HepG2 (cell line): ENCODE measurements around the gene CRHR1. TPM values are rescaled to one million over a fixed set of nuclear protein-coding genes. Genes with fewer than 3 reads are reported as not detected.

Source experiments
- ATAC-seq: fragments of 200-7000 bp; cut with Tn5 transposase; 3 replicates; pipeline ENCODE4 v1.9.1; 2020; ENCODE audit warnings: mild to moderate bottlenecking, moderate library complexity
- BruUV-seq: library from RNA; stranded (reverse); fragments of 400-500 nt; replicated peaks from 2 replicates; lab custom pipeline; 2021; lab: Mats Ljungman, UMichigan
- CTCF ChIA-PET: fragments of 300-600 bp; formaldehyde crosslinking; extraction: SDS; loops from one replicate; lab custom pipeline; 2021; ENCODE audit warnings: low total read pairs, inconsistent platforms, low intra/inter-chr PET ratio; lab: Yijun Ruan, JAX
- POLR2A ChIA-PET: fragments of 350-600 bp; sonication (Branson Sonifier 250); formaldehyde crosslinking; loops from one replicate; lab custom pipeline; 2020; ENCODE audit warnings: antibody characterized with exemption, inconsistent platforms; lab: Yijun Ruan, JAX
- DNase-seq: peaks from one replicate; pipeline ENCODE4 v3.0.0-alpha.2; 2015; ENCODE audit warnings: low spot score
- FAIRE-seq: peaks from 3 replicates; lab custom pipeline; 2011; peaks lifted over from hg19 to GRCh38; lab: Jason Lieb, UNC
- H2AFZ ChIP-seq: one replicate; pipeline ENCODE4 v1.6.1; 2011; ENCODE audit warnings: low read length, inconsistent platforms
- H3K27ac ChIP-seq: fragments of 300-600 bp; 3 replicates; pipeline ENCODE4 v1.8.0; 2011; ENCODE audit warnings: mixed run types, mild to moderate bottlenecking, mixed read lengths, low read length, inconsistent platforms; ENCODE audit not compliant: insufficient read depth; ENCODE audit errors: extremely low read length
- H3K27me3 ChIP-seq, 2 experiments: fragments of 200-600 bp in 1 of 2; 2 replicates in 1 of 2; 3 replicates in 1 of 2; pipeline versions ENCODE4 v1.6.0 to v1.8.0; 2011; ENCODE audit warnings: low read length in 2 of 2, mild to moderate bottlenecking in 2 of 2, moderate library complexity in 2 of 2, inconsistent platforms in 1 of 2; ENCODE audit not compliant: insufficient read depth in 2 of 2, control insufficient read depth in 1 of 2
- H3K36me3 ChIP-seq, 2 experiments: fragments of 200-600 bp in 1 of 2; replicated peaks in 1 of 2; 2 replicates in 1 of 2; 3 replicates in 1 of 2; pipeline versions ENCODE4 v1.5.1 to v1.8.0; 2011; ENCODE audit warnings: low read length in 2 of 2, inconsistent platforms in 1 of 2; ENCODE audit not compliant: insufficient read depth in 2 of 2, control insufficient read depth in 1 of 2
- H3K4me1 ChIP-seq: 2 replicates; pipeline ENCODE4 v1.5.1; 2012; ENCODE audit warnings: low read length, inconsistent platforms; ENCODE audit not compliant: insufficient read depth
- H3K4me2 ChIP-seq: 2 replicates; pipeline ENCODE4 v1.6.0; 2011; ENCODE audit warnings: low read depth, low read length, inconsistent platforms
- H3K4me3 ChIP-seq, 3 experiments: fragments of 200-600 bp in 1 of 3; sonication (generic), shearing (Covaris generic) in 1 of 3; replicated peaks in 1 of 3; 2 replicates each; pipeline ENCODE4 v1.5.1; 2011 to 2016; ENCODE audit warnings: low read length in 3 of 3, inconsistent platforms in 2 of 3, low read depth in 2 of 3, mild to moderate bottlenecking in 2 of 3, control low read depth in 1 of 3, mixed read lengths in 1 of 3; ENCODE audit not compliant: insufficient read depth in 1 of 3
- H3K79me2 ChIP-seq: one replicate; pipeline ENCODE4 v1.6.1; 2011; ENCODE audit warnings: low read length, inconsistent platforms; ENCODE audit not compliant: insufficient read depth
- H3K9ac ChIP-seq: 2 replicates; pipeline ENCODE4 v1.6.0; 2011; ENCODE audit warnings: mild to moderate bottlenecking, low read depth, low read length, inconsistent platforms; ENCODE audit not compliant: insufficient read depth
- H3K9me3 ChIP-seq: 2 replicates; pipeline ENCODE4 v1.5.1; 2012; ENCODE audit warnings: mild to moderate bottlenecking, low read length
- H4K20me1 ChIP-seq: 2 replicates; pipeline ENCODE4 v1.6.0; 2011; ENCODE audit warnings: inconsistent platforms, mild to moderate bottlenecking, low read length, moderate library complexity; ENCODE audit not compliant: insufficient read depth
- ATM ChIP-seq: fragments of 450-650 bp; IDR thresholded peaks from 2 replicates; pipeline ENCODE4 v1.7.1; 2017; ENCODE audit warnings: mild to moderate bottlenecking, borderline replicate concordance
- ATRX ChIP-seq: sonication (generic); formaldehyde crosslinking; IDR thresholded peaks from 2 replicates; pipeline ENCODE4 v1.4.0; 2020; ENCODE audit warnings: missing genetic modification reagents, borderline replicate concordance
- BRD4 ChIP-seq: sonication (generic); formaldehyde crosslinking; IDR thresholded peaks from 2 replicates; pipeline ENCODE4 v1.4.0; 2020; ENCODE audit warnings: missing genetic modification reagents
- CBFB ChIP-seq: sonication (generic); formaldehyde crosslinking; IDR thresholded peaks from 2 replicates; pipeline ENCODE4 v1.4.0; 2020; ENCODE audit warnings: missing genetic modification reagents
- JUN ChIP-seq: sonication (generic); formaldehyde crosslinking; IDR thresholded peaks from 2 replicates; pipeline ENCODE4 v1.4.0; 2020; ENCODE audit warnings: mild to moderate bottlenecking, missing genetic modification reagents
- NR2F6 ChIP-seq, 2 experiments: IDR thresholded peaks; 2 replicates each; pipeline ENCODE4 v1.6.1; 2016; ENCODE audit warnings: antibody characterized with exemption in 1 of 2, mild to moderate bottlenecking in 1 of 2
- RXRB ChIP-seq: IDR thresholded peaks from 2 replicates; pipeline ENCODE4 v1.6.1; 2016; ENCODE audit warnings: borderline replicate concordance, missing genetic modification reagents, missing compliant biosample characterization
- YY1 ChIP-seq: IDR thresholded peaks from 2 replicates; pipeline ENCODE4 v1.6.1; 2011; ENCODE audit warnings: low read length, low read depth, moderate library complexity, mild to moderate bottlenecking; ENCODE audit not compliant: insufficient read depth, insufficient replicate concordance
- ZBTB42 ChIP-seq: sonication (generic); formaldehyde crosslinking; IDR thresholded peaks from 2 replicates; pipeline ENCODE4 v1.5.0; 2020; ENCODE audit warnings: mild to moderate bottlenecking, missing genetic modification reagents
- ZFAT ChIP-seq: sonication (generic); formaldehyde crosslinking; conservative IDR thresholded peaks from 2 replicates; pipeline ENCODE4 v1.8.1; 2023; ENCODE audit warnings: missing genetic modification reagents, inconsistent platforms
- ZNF326 ChIP-seq: sonication (generic); formaldehyde crosslinking; IDR thresholded peaks from 2 replicates; pipeline ENCODE4 v1.4.0; 2020; ENCODE audit warnings: missing genetic modification reagents, borderline replicate concordance
- ZNF543 ChIP-seq: sonication (generic); formaldehyde crosslinking; IDR thresholded peaks from 2 replicates; pipeline ENCODE4 v1.4.0; 2020; ENCODE audit warnings: mild to moderate bottlenecking, missing genetic modification reagents
- ZNF556 ChIP-seq: sonication (generic); formaldehyde crosslinking; IDR thresholded peaks from 2 replicates; pipeline ENCODE4 v1.4.0; 2020; ENCODE audit warnings: mild to moderate bottlenecking, missing genetic modification reagents, borderline replicate concordance
- ZNF674 ChIP-seq: sonication (generic); formaldehyde crosslinking; IDR thresholded peaks from 2 replicates; pipeline ENCODE4 v1.5.0; 2020; ENCODE audit warnings: low read depth, mild to moderate bottlenecking, missing genetic modification reagents
- WGBS: methylation state at CpG from one replicate; pipeline ENCODE4 v1.1.6; 2017; ENCODE audit warnings: low lambda C conversion rate; 5-methylcytosine and 5-hydroxymethylcytosine counted together
- in situ Hi-C: cut with HindIII; loops from 2 replicates; pipeline ENCODE4 v1.10.0; 2017; ENCODE audit warnings: low pct_unique_long_range_greater_than_20kb; ENCODE audit not compliant: extremely low pct_ligation_motif_present
- intact Hi-C: fragments of 100-400 bp; cut with micrococcal nuclease; formaldehyde crosslinking; loops from one replicate; pipeline ENCODE4 v1.10.0; 2022; ENCODE audit not compliant: unreplicated experiment
- polyA plus RNA-seq, 8 experiments: library from polyadenylated mRNA; depleted of rRNA in 3 of 8; stranded (reverse) in 7 of 8; unstranded in 1 of 8; fragments of >200 nt; fragmentation: Illumina TruSeq in 4 of 8; extraction: Trizol in 4 of 8; gene quantifications; 2 replicates each; pipeline versions ENCODE4 v1.2.1 to v1.2.3, GENCODE V29; 2011 to 2016; ENCODE audit warnings: low read depth in 4 of 8, missing spikeins in 1 of 8, mixed read lengths in 1 of 8; ENCODE audit not compliant: insufficient read depth in 1 of 8
- total RNA-seq, 5 experiments: library from RNA; depleted of rRNA; stranded (reverse); fragments of >200 nt; fragmentation: Illumina TruSeq; extraction: Trizol; gene quantifications; 2 replicates each; pipeline ENCODE4 v1.2.3, GENCODE V29; 2016; ENCODE audit warnings: low read depth in 1 of 5
- TF ChIP-seq, protein P1 (sequence below): sonication (generic); formaldehyde crosslinking; IDR thresholded peaks from 2 replicates; pipeline ENCODE4 v1.8.0; 2023; ENCODE audit warnings: mild to moderate bottlenecking, missing genetic modification reagents
- TF ChIP-seq, protein P2 (sequence below): sonication (generic); formaldehyde crosslinking; conservative IDR thresholded peaks from 2 replicates; pipeline ENCODE4 v1.4.0; 2020; ENCODE audit warnings: missing genetic modification reagents

Gene CRHR1
- total and polyA plus RNA-seq, 2 of the 13 experiments (the other 11 are each of a cell fraction or from before 2014, with no cell fraction given), result not detected

DNA sequence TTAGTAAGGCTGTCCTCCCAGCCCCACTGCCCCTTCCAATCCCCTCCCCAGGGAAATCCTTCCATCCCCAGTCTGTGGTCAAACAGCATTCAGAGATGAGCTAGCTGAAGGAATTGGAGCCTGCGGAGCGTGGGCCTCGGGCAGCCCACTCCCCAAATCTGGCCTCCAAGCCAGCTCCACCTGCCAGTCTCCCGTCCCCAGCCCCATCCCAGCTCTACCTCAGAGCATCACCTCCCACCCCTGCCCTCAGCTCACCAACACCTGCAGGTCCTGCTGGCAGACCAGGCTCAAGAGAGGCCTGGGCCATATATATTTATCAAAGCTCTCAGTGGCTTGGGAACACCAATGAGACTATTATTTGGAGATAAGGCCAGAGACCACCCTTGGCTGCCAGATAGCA, 55.3 kb downstream of the CRHR1 start:
- POLR2A ChIA-PET, result no interaction called here
- H3K36me3 ChIP-seq, result no peaks in the 10 kb centered on the region
- H4K20me1 ChIP-seq, result no peaks in the 10 kb centered on the region
- no peak overlapping the region for H3K4me3 ChIP-seq
- peaks cover 12 to 88% of the 10 kb centered on the region in 2 experiments for H3K27me3 ChIP-seq
- DNase-seq (no peak), ATAC-seq (no peak)
- WGBS, result 18% methylated on average over 4 of the region's 4 CpGs
- no peak overlapping the region for H3K4me2 ChIP-seq
- BruUV-seq, result no TSS peak
- no peak overlapping the region for H3K27ac ChIP-seq
- no peak overlapping the region for H2AFZ ChIP-seq
- H3K9ac ChIP-seq, result no peak overlapping the region
- H3K4me1 ChIP-seq, result no peaks in the 10 kb centered on the region
- no peak for TF ChIP-seq ZNF556 (CRISPR knock-in tag)
- no peak for TF ChIP-seq RXRB (CRISPR knock-in tag)
- TF ChIP-seq JUN (CRISPR knock-in tag), result no peak
- TF ChIP-seq, protein P1, sequence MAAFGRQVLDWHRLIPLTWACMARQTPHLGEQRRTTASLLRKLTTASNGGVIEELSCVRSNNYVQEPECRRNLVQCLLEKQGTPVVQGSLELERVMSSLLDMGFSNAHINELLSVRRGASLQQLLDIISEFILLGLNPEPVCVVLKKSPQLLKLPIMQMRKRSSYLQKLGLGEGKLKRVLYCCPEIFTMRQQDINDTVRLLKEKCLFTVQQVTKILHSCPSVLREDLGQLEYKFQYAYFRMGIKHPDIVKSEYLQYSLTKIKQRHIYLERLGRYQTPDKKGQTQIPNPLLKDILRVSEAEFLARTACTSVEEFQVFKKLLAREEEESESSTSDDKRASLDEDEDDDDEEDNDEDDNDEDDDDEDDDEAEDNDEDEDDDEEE (CRISPR knock-in tag), result no peak
- no peak for TF ChIP-seq ZNF543 (CRISPR knock-in tag)
- no peak for TF ChIP-seq ZBTB42
- TF ChIP-seq YY1, result no peak
- TF ChIP-seq CBFB (CRISPR knock-in tag), result no peak
- TF ChIP-seq, protein P2, sequence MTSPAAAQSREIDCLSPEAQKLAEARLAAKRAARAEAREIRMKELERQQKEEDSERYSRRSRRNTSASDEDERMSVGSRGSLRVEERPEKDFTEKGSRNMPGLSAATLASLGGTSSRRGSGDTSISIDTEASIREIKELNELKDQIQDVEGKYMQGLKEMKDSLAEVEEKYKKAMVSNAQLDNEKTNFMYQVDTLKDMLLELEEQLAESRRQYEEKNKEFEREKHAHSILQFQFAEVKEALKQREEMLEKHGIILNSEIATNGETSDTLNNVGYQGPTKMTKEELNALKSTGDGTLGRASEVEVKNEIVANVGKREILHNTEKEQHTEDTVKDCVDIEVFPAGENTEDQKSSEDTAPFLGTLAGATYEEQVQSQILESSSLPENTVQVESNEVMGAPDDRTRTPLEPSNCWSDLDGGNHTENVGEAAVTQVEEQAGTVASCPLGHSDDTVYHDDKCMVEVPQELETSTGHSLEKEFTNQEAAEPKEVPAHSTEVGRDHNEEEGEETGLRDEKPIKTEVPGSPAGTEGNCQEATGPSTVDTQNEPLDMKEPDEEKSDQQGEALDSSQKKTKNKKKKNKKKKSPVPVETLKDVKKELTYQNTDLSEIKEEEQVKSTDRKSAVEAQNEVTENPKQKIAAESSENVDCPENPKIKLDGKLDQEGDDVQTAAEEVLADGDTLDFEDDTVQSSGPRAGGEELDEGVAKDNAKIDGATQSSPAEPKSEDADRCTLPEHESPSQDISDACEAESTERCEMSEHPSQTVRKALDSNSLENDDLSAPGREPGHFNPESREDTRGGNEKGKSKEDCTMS (CRISPR knock-in tag), result no peak
- TF ChIP-seq ATM, result no peak
- TF ChIP-seq ATRX (CRISPR knock-in tag), result no peak
- no peak for TF ChIP-seq ZNF674 (CRISPR knock-in tag)
- TF ChIP-seq ZFAT, result no peak
- TF ChIP-seq BRD4 (CRISPR knock-in tag), result no peak
- TF ChIP-seq ZNF326 (CRISPR knock-in tag), result no peak
- no peak for TF ChIP-seq NR2F6 (IDR thresholded peaks at IDR 0.05)
- TF ChIP-seq NR2F6 (CRISPR knock-in tag; IDR thresholded peaks at IDR 0.05), result no peak
- TF ChIP-seq, all 625 proteins: peak for 0
- CTCF ChIA-PET, result no interaction called here
- in situ Hi-C loops, result no loop called here
- Histone ChIP-seq H3K9me3 (no peaks in the 10 kb centered on the region), H3K79me2 (no peaks in the 10 kb centered on the region)
- no peak for FAIRE-seq
- intact Hi-C loops, result no loop called here
